Measurements from ENCODE around the gene PAAF1.
"Not testable (repeated sequence)": the region's sequence is repeated elsewhere in the genome, so short reads cannot be mapped to it uniquely, and the experiment has no call there.

PAAF1 gene

GRCh38 chr11:73876424-73877310 is at the start of gene PAAF1, which contains the start of gene COA4:
TSS of gene PAAF1 (plus strand) at chr11:73876999. CDS start at chr11:73877022, 23 bp downstream.
TSS of gene COA4 (minus strand) at chr11:73876846. CDS start at chr11:73873378, 3,468 bp downstream.
- peak; percentile 93 to 96 for DNase-seq

- no peak for DNase-seq
These were observed 46.5 kb upstream of the PAAF1 start for GRCh38 chr11:73830261-73830660.

GRCh38 chr11:73833067-73833466 is 43.7 kb upstream of the PAAF1 start:
- no peak for DNase-seq

- DNase-seq: no peak
These were observed 38.2 kb upstream of the PAAF1 start for GRCh38 chr11:73838443-73839122.

- no peak for DNase-seq
These were observed 37.7 kb upstream of the PAAF1 start for GRCh38 chr11:73839123-73839457.

GRCh38 chr11:73851046-73851764 is 25.6 kb upstream of the PAAF1 start:
- DNase-seq: peak; percentile 18 to 32

- no peak for DNase-seq
These were observed 24.8 kb upstream of the PAAF1 start for GRCh38 chr11:73852049-73852448.

GRCh38 chr11:73854680-73855079 is 22.1 kb upstream of the PAAF1 start:
- DNase-seq: no peak

GRCh38 chr11:73856031-73856567 is 20.7 kb upstream of the PAAF1 start:
- no peak for DNase-seq

- DNase-seq: no peak
These were observed 17.1 kb upstream of the PAAF1 start for GRCh38 chr11:73859671-73860070.

GRCh38 chr11:73860202-73860601 is 16.6 kb upstream of the PAAF1 start:
- no peak for DNase-seq

- DNase-seq: no peak
These were observed 13.8 kb upstream of the PAAF1 start for GRCh38 chr11:73862986-73863385.

GRCh38 chr11:73866095-73866579 is 10.7 kb upstream of the PAAF1 start:
- DNase-seq: no peak

- DNase-seq: no peak
These were observed 10.2 kb upstream of the PAAF1 start for GRCh38 chr11:73866586-73866996.

- no peak for DNase-seq
These were observed 7.4 kb upstream of the PAAF1 start for GRCh38 chr11:73869332-73869949.

- DNase-seq: no peak
These were observed 6.5 kb upstream of the PAAF1 start for GRCh38 chr11:73870261-73870660.

GRCh38 chr11:73872749-73873357 is 3.9 kb upstream of the PAAF1 start:
- DNase-seq: no peak

- no peak for DNase-seq
These were observed 1.4 kb upstream of the PAAF1 start for GRCh38 chr11:73875380-73875779.

GRCh38 chr11:73875840-73876239 is 959 bp upstream of the PAAF1 start:
- DNase-seq: no peak

- DNase-seq: no peak
These were observed 2.0 kb downstream of the PAAF1 start for GRCh38 chr11:73878771-73879170.

GRCh38 chr11:73880449-73880848 is 3.6 kb downstream of the PAAF1 start:
- DNase-seq: not testable (repeated sequence)

- DNase-seq: no peak
These were observed 7.1 kb downstream of the PAAF1 start for GRCh38 chr11:73883856-73884255.
